Raji (cell line): ENCODE data around the gene HLA-A.

Experiments used
- POLR2A ChIP-seq: IDR thresholded peaks from 2 replicates; pipeline ENCODE4 v1.6.1; 2011; ENCODE audit warnings: low read depth, low read length, control low read depth; ENCODE audit not compliant: insufficient read depth

Gene HLA-A

GRCh38 chr6:29942275-29943052 lies at the start of gene HLA-A:
Gene HLA-A (plus strand): TSS chr6:29942532. CDS start chr6:29942554, 22 bp downstream.
- TF ChIP-seq POLR2A, result peak; percentile 92

- no peak for TF ChIP-seq POLR2A
Observed at GRCh38 chr6:29892696-29893095, 49.6 kb upstream of the HLA-A start.

DNA sequence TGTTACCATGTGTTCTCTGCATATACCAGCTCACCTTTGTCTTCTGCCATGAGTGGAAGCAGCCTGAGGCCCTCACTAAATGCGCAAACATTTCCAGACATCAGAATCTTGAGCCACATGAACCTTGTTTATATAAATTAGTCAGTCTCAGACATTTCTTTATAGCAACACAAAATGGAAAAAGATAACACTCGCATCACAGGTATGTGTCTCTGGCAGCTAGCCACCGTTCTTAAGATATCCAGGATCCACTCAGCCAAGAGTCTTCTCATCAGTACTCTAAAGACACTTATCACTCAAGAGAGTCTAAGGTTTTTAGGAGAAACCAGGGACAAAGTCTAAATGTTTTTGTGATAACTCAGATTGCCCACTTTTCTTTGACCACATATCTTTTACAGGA lies 43.1 kb upstream of the HLA-A start:
- no peak for TF ChIP-seq POLR2A

DNA sequence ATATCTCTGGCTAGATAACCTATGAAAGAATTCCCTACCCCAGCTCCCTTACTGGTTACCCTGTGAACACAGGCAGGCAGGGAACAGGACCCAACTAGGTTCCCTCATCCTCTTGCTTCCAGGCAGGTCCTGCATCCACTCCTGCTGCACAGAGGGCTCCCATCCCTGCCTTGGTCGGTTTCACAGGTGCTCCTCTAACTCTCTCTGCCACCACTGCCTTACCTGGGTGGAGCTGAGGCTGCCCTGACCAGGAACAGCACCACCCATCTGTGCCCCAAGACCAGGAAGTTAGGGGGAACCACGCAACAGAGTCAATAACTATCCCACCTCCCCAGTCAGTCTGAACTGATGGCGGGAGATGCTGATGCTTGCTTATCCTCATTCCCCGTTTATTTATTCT lies 37.0 kb upstream of the HLA-A start:
- no peak for TF ChIP-seq POLR2A

- TF ChIP-seq POLR2A, result no peak
Observed at GRCh38 chr6:29907637-29908340, 34.5 kb upstream of the HLA-A start.

DNA sequence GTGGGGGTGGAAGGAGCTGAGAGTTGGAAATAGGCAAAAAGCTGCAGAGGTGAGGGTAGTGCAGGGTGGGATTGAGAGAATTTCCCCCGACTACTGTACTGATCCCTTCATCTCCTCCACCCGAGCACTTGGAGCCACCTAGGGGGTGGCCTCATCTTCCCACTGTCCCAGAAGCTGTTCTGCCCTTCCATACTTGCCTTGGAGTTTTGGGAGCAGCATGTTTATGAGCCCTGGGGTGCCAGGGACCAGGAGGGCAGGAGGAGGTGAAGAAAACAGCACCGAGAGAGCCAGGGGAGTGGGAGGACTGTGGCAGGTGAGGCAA lies 34.0 kb upstream of the HLA-A start:
- no peak for TF ChIP-seq POLR2A

GRCh38 chr6:29908710-29909109 lies 33.6 kb upstream of the HLA-A start:
- TF ChIP-seq POLR2A, result no peak

- no peak for TF ChIP-seq POLR2A
Observed at GRCh38 chr6:29909985-29910384, 32.3 kb upstream of the HLA-A start.

GRCh38 chr6:29912840-29913239 lies 29.5 kb upstream of the HLA-A start:
- TF ChIP-seq POLR2A, result no peak

DNA sequence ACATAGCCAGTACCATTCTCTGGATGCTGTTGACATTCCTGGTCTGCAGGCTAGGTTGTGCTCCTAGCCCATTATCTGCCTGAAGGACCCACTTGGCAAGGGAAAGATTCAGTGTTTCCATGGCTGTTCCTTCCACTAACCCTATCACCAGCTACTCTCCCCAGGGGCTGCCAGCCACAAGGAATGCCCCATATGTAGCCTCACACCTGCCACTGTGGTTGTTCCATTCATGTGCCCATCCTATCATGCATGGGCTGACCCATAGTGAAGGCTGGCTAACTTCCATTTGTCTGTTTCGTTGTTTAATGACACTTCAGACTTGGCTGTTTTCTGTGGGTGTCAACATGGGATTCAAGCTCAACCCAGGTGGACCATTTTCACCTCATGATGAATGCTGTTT lies 25.6 kb upstream of the HLA-A start:
- no peak for TF ChIP-seq POLR2A

DNA sequence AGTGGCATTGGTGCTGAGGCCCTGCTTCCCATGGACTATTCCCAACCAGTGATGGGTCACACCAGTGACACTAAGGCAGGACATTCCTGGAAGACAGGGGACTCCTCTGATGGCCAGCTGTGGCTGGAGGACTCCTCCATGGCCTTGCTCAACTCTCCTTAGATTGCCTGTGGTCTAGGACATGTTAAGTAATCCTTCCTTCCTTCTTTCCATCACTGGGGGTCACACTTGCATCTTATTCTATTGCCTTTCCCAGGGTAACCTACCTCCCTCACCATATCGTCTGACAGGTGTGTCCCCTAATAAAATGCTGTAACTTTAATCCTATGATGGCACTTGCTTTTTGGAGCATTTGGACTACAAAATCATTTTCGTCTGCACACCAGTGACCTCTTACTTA lies 24.5 kb upstream of the HLA-A start:
- no peak for TF ChIP-seq POLR2A

- TF ChIP-seq POLR2A, result no peak
Observed at GRCh38 chr6:29919506-29920445, 22.6 kb upstream of the HLA-A start.

DNA sequence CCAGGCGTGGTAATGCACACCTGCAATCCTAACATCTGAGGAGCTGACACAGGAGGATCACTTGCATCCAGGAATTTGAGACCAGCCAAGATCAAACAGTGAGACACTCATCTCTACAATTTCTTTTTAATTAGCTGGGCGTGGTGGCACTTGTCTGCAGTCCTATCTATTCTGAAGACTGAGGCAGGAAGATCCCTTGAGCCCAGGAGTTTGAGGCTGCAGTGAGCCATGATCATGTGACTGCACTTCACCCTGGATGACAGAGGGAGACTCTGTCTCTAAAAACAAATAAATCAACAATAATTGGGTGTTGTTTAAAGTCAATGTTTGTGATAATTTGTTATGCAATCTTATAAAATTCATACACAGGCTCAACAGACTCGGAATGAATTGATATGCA lies 18.0 kb upstream of the HLA-A start:
- no peak for TF ChIP-seq POLR2A

DNA sequence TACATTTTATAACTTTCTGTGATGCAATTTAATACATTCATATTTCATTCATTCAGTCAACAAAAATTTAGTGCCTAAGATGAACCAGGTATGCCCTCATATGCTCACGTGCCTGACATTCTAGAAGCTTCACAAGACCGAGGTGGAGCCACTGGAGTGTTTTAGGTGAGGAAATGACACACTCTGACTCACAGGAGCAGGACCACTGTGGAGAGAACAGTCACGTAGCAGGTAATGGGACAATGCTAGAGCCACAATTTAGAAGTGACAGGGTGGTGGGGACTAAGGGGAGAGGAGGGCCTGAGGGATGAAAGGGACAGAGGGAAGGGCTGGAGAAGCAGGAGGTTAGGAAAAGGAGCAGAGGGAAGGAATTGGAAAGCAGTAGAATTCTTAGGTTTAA lies 17.6 kb upstream of the HLA-A start:
- TF ChIP-seq POLR2A, result no peak

GRCh38 chr6:29925321-29925720 lies 17.0 kb upstream of the HLA-A start:
- no peak for TF ChIP-seq POLR2A

DNA sequence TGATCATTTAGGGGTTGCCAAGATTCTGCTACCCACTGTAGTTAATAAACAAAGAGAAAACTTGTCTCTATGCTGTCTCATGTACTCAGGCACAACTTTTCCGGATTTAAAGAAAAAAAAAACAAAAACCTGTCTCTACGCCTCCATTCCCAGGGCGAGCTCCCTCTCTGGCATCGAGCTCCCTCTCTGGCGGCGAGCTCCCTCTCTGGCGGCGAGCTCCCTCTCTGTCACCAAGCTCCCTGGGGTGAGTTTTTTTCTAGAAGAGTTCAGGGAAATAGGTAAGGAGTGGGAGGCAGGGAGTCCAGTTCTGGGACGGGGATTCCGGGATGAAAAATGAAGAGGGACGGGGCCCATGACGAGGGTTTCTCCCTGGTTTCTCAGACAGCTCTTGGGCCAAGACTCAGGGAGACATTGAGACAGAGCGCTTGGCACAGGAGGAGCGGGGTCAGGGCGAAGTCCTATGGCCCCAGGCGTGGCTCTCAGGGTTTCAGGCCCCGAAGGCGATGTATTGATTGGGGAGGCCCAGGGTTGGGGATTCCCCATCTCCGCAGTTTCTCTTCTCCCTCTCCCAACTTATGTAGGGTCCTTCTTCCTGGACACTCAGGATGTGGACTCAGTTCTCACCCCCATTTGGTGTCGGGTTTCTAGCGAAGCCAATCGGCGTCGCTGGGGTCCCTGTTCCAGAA lies 16.5 kb upstream of the HLA-A start:
- TF ChIP-seq POLR2A, result no peak
